HFFc6 (cell line): Measurements from ENCODE around the gene ZNHIT1. TPM values are rescaled to one million over a fixed set of nuclear protein-coding genes. Genes with fewer than 3 reads are reported as not detected.
"Not testable (repeated sequence)": the region's sequence is repeated elsewhere in the genome, so short reads cannot be mapped to it uniquely, and the experiment has no call there.

Experiments used
- DNase-seq: peaks from one replicate; pipeline ENCODE4 v3.0.0-alpha.2; 2018
- H3K27ac Mint-ChIP-seq: 2 replicates; pipeline ENCODE4 v1.8.0; 2020; ENCODE audit warnings: mild to moderate bottlenecking, mixed read lengths
- H3K27me3 Mint-ChIP-seq: 2 replicates; pipeline ENCODE4 v1.8.0; 2021; ENCODE audit warnings: mild to moderate bottlenecking, moderate library complexity, mixed read lengths; ENCODE audit not compliant: insufficient read depth
- H3K36me3 Mint-ChIP-seq: 2 replicates; pipeline ENCODE4 v1.8.0; 2021; ENCODE audit warnings: low read depth, mixed read lengths
- H3K4me1 Mint-ChIP-seq: 2 replicates; pipeline ENCODE4 v1.8.0; 2020; ENCODE audit warnings: low read depth, mixed read lengths
- H3K4me3 Mint-ChIP-seq: 2 replicates; pipeline ENCODE4 v1.8.0; 2020; ENCODE audit warnings: mild to moderate bottlenecking, moderate library complexity, mixed read lengths
- H3K9me3 Mint-ChIP-seq: 2 replicates; pipeline ENCODE4 v1.8.0; 2020; ENCODE audit warnings: mild to moderate bottlenecking, mixed read lengths
- CTCF ChIP-seq: fragments of 200-600 bp; sonication (generic); IDR thresholded peaks from 2 replicates; pipeline ENCODE4 v1.5.0; 2021; ENCODE audit warnings: antibody characterized with exemption, mild to moderate bottlenecking
- total RNA-seq, 6 experiments: library from RNA; stranded (reverse); fragmentation: NEBNext Ultra II Directional; extraction: Animal tissue kit (Norgen Biotek cat#: 25700); gene quantifications; 2 replicates in 1 of 6; 3 replicates in 5 of 6; pipeline ENCODE4 v1.2.3, GENCODE V29; 2021

The ZNHIT1 gene
- total RNA-seq, 6 experiments from 2014 or later: 88.9 to 113 (median 94.0) TPM

- H3K27ac Mint-ChIP-seq: no peak overlapping the region
- no peak for TF ChIP-seq CTCF
- no peak for DNase-seq
- H3K36me3 Mint-ChIP-seq: peaks cover 7% of the 10 kb centered on the region
- H3K9me3 Mint-ChIP-seq: peaks cover 5% of the 10 kb centered on the region; the same call in 1 of the 2 replicates
- H3K27me3 Mint-ChIP-seq: peaks cover 17% of the 10 kb centered on the region
- peaks cover 18% of the 10 kb centered on the region for H3K4me1 Mint-ChIP-seq
- no peak overlapping the region for H3K4me3 Mint-ChIP-seq
Measured at GRCh38 chr7:101255796-101256195, 37.8 kb downstream of the ZNHIT1 start.

- Mint-ChIP-seq H3K4me3 (no peak overlapping the region), H3K27me3 (peaks cover 21% of the 10 kb centered on the region), H3K36me3 (no peaks in the 10 kb centered on the region), H3K4me1 (no peaks in the 10 kb centered on the region), H3K27ac (no peak overlapping the region), H3K9me3 (no peaks in the 10 kb centered on the region)
- DNase-seq: no peak
- no peak for TF ChIP-seq CTCF
Measured at GRCh38 chr7:101258243-101258731, 40.3 kb downstream of the ZNHIT1 start.

- peaks cover 15% of the 10 kb centered on the region for H3K27me3 Mint-ChIP-seq
- H3K4me3 Mint-ChIP-seq: not testable (repeated sequence)
Measured at GRCh38 chr7:101264102-101264706, 46.2 kb downstream of the ZNHIT1 start.

GRCh38 chr7:101265622-101266516 is 47.9 kb downstream of the ZNHIT1 start:
- Mint-ChIP-seq H3K27ac (no peak overlapping the region), H3K27me3 (peaks cover 16% of the 10 kb centered on the region)
- TF ChIP-seq CTCF: no peak

More at GRCh38 chr7:101264102-101264706, 46.2 kb downstream of the ZNHIT1 start:
- H3K36me3 Mint-ChIP-seq, H3K4me1 Mint-ChIP-seq, DNase-seq, H3K27ac Mint-ChIP-seq, H3K9me3 Mint-ChIP-seq: not testable (repeated sequence)

GRCh38 chr7:101269664-101270063 is 51.7 kb downstream of the ZNHIT1 start:
- Mint-ChIP-seq H3K4me1 (no peaks in the 10 kb centered on the region), H3K27me3 (peaks cover 17% of the 10 kb centered on the region), H3K27ac (no peak overlapping the region), H3K9me3 (no peaks in the 10 kb centered on the region), H3K4me3 (no peak overlapping the region), H3K36me3 (no peaks in the 10 kb centered on the region)
- no peak for TF ChIP-seq CTCF
- no peak for DNase-seq

More at GRCh38 chr7:101265622-101266516, 47.9 kb downstream of the ZNHIT1 start:
- no peaks in the 10 kb centered on the region for H3K9me3 Mint-ChIP-seq
- no peak overlapping the region for H3K4me3 Mint-ChIP-seq
- no peak for DNase-seq
- H3K4me1 Mint-ChIP-seq: 0 out of 2 replicates have a peak, but pooled peaks cover 6% of the 10 kb centered on the region
- no peaks in the 10 kb centered on the region for H3K36me3 Mint-ChIP-seq

- no peaks in the 10 kb centered on the region for H3K4me1 Mint-ChIP-seq
- no peaks in the 10 kb centered on the region for H3K36me3 Mint-ChIP-seq
- H3K27ac Mint-ChIP-seq: no peak overlapping the region
- no peaks in the 10 kb centered on the region for H3K9me3 Mint-ChIP-seq
- DNase-seq: no peak
- peaks cover 23% of the 10 kb centered on the region for H3K27me3 Mint-ChIP-seq
- no peak for TF ChIP-seq CTCF
- no peak overlapping the region for H3K4me3 Mint-ChIP-seq
Measured at GRCh38 chr7:101271021-101271420, 53.1 kb downstream of the ZNHIT1 start.
